NCI-H1048 (cell line): ENCODE results near the gene COX20.

Source experiments
- DNase-seq: peaks from one replicate; lab custom pipeline; 2025; lab: John Stamatoyannopoulos, UW

COX20 gene

GRCh38 chr1:244851546-244852231, 16.2 kb downstream of the COX20 start:
- no peak for DNase-seq

GRCh38 chr1:244852694-244853093, 17.2 kb downstream of the COX20 start:
- no peak for DNase-seq

- no peak for DNase-seq
Observed at GRCh38 chr1:244854166-244854565, 18.7 kb downstream of the COX20 start.

GRCh38 chr1:244854865-244855578, 19.6 kb downstream of the COX20 start:
- no peak for DNase-seq

- no peak for DNase-seq
Observed at GRCh38 chr1:244857761-244858160, 22.3 kb downstream of the COX20 start.

- DNase-seq: no peak
Observed at GRCh38 chr1:244858357-244858756, 22.9 kb downstream of the COX20 start.

GRCh38 chr1:244860078-244860477, 24.6 kb downstream of the COX20 start:
- DNase-seq: no peak

- no peak for DNase-seq
Observed at GRCh38 chr1:244860914-244861610, 25.6 kb downstream of the COX20 start.

GRCh38 chr1:244861683-244862082, 26.2 kb downstream of the COX20 start:
- DNase-seq: no peak

- DNase-seq: no peak
Observed at GRCh38 chr1:244862354-244862698, 26.9 kb downstream of the COX20 start.

- DNase-seq: peak; percentile 96
Observed at GRCh38 chr1:244862699-244863490, 27.4 kb downstream of the COX20 start.

GRCh38 chr1:244863491-244864252, 28.2 kb downstream of the COX20 start:
- DNase-seq: no peak

- DNase-seq: peak; percentile 100
Observed at GRCh38 chr1:244864253-244865027, 29.0 kb downstream of the COX20 start, which contains the start of gene HNRNPU. Gene HNRNPU, minus strand, starts transcription at chr1:244864543. Its CDS starts 236 bp downstream, at chr1:244864307.

GRCh38 chr1:244865028-244865371, 29.5 kb downstream of the COX20 start:
- no peak for DNase-seq

GRCh38 chr1:244865820-244866219, 30.4 kb downstream of the COX20 start:
- DNase-seq: no peak

GRCh38 chr1:244866355-244866754, 30.9 kb downstream of the COX20 start:
- DNase-seq: no peak

- no peak for DNase-seq
Observed at GRCh38 chr1:244868484-244869363, 33.3 kb downstream of the COX20 start.

GRCh38 chr1:244869364-244869827, 33.9 kb downstream of the COX20 start:
- DNase-seq: no peak

GRCh38 chr1:244869950-244870349, 34.5 kb downstream of the COX20 start:
- DNase-seq: no peak
